HEK293T (cell line): ENCODE results near the gene CDHR3.

Source experiments
- HDGF ChIP-seq: fragments of 450-650 bp; IDR thresholded peaks from 2 replicates; pipeline ENCODE4 v1.6.1; 2017; ENCODE audit warnings: antibody characterized with exemption, borderline replicate concordance
- SP1 ChIP-seq: fragments of 450-650 bp; IDR thresholded peaks from 2 replicates; pipeline ENCODE4 v1.6.1; 2017

DNA sequence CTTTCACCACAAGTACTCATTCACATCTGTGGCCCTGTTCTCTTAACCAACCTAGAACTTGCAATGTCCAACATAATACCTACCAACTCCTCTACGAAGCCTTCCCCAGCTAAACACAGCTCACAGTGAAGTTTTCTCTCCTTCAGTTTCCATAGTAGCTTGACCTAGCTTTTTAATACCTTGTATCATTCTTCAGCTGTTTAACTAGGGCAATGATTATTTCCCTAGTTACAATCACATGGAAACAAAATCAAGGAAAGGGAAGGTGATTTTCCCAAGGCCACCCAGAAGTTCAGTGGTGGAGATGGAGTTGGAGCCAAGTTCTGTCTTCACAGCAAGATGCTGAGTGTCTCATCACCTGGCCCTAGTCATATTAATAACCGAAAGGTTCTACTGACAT lies 16.3 kb downstream of the CDHR3 start:
- TF ChIP-seq HDGF, result no peak
- no peak for TF ChIP-seq SP1
